ENCODE measurements around the gene MTF1. TPM values are rescaled to one million over a fixed set of nuclear protein-coding genes. Genes with fewer than 3 reads are reported as not detected.
A peak's percentile ranks its signal among the peaks of the same experiment; 100 is the strongest.

Gene MTF1
- total and polyA plus RNA-seq, 12 donors = 1.5 to 17.1 (median 10.5) TPM

DNA sequence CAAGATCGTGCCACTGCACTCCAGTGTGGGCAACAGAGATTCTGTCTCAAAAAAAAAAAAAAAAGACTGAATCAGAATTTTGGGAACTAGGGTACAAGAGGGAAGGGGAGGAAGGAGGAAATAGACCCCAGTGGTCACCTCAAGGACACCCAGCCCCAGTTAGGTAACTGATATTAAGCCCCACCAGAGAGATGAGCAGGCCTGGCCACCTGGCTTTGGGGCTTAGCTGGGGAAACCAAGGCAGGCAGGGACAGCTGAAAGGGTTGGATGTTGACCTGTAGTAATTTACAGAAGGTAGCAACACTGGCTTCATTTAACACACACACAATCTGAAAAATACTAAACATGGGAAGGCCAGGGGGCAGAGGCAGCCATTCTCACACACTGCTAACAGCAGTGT, 57.0 kb downstream of the MTF1 start:
- no peak for ATAC-seq
- intact Hi-C loops (cut with DNase I) = loop anchor here in 2 of 10 donors (10.0 kb wide), 2 partner anchors 62 to 108 kb away; partner anchors contain the start of gene CDCA8 (in 1 of the 2)
- H3K36me3 ChIP-seq = peaks cover 0 to 77% (median 45%) of the 10 kb centered on the region in 9 donors
- no peak overlapping the region for H3K27ac ChIP-seq
- no peak for DNase-seq
- H3K4me3 ChIP-seq = no peak overlapping the region
- no peaks in the 10 kb centered on the region for H3K9me3 ChIP-seq
- H3K27me3 ChIP-seq = no peaks in the 10 kb centered on the region
- H3K4me1 ChIP-seq = peaks cover 7 to 20% (median 11%) of the 10 kb centered on the region in 9 donors
- 91 to 94% methylated on average over 1 of the region's 1 CpG for WGBS, 2 donors
- TF ChIP-seq, protein P1, sequence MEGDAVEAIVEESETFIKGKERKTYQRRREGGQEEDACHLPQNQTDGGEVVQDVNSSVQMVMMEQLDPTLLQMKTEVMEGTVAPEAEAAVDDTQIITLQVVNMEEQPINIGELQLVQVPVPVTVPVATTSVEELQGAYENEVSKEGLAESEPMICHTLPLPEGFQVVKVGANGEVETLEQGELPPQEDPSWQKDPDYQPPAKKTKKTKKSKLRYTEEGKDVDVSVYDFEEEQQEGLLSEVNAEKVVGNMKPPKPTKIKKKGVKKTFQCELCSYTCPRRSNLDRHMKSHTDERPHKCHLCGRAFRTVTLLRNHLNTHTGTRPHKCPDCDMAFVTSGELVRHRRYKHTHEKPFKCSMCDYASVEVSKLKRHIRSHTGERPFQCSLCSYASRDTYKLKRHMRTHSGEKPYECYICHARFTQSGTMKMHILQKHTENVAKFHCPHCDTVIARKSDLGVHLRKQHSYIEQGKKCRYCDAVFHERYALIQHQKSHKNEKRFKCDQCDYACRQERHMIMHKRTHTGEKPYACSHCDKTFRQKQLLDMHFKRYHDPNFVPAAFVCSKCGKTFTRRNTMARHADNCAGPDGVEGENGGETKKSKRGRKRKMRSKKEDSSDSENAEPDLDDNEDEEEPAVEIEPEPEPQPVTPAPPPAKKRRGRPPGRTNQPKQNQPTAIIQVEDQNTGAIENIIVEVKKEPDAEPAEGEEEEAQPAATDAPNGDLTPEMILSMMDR (IDR thresholded peaks at IDR 0.05) = no peak

DNA sequence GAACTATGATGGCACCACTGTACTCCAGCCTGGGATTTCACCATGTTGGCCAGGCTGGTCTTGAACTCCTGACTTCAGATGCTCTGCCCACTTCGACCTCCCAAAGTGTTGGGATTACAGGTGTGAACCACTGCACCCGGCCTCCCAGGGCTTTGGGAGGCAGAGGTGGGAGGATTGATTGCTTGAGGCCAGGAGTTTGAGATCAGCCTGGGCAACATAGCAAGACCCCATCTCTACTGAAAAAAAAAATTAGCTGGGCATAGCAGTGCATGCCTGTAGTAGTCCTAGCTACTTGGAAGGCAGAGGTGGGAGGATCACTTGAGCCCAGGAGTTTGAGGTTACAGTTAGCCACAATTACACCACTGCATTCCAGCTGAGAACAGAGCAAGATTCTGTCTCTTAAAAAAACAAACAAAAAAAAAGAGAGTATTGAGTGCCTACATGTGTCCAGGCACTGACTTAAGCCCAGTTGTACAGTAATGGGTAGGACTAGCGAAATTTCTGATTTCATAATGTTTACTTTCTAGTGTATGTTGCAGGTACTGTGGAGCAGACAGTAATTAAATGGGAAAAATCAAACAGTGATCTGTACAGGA, 61.5 kb downstream of the MTF1 start:
- H3K9me3 ChIP-seq = no peaks in the 10 kb centered on the region
- no peak overlapping the region for H3K27ac ChIP-seq
- H3K4me3 ChIP-seq = no peak overlapping the region
- peaks cover 0 to 34% (median 12%) of the 10 kb centered on the region in 9 donors for H3K36me3 ChIP-seq
- TF ChIP-seq, protein P1 (IDR thresholded peaks at IDR 0.05) = no peak
- WGBS, 2 donors = 92 to 93% methylated on average over 3 of the region's 3 CpGs
- peaks cover 0 to 24% (median 0%) of the 10 kb centered on the region in 7 donors for H3K27me3 ChIP-seq
- peaks cover 0 to 22% (median 16%) of the 10 kb centered on the region in 9 donors for H3K4me1 ChIP-seq
- DNase-seq (no peak), ATAC-seq (no peak)
- intact Hi-C loops (cut with DNase I) = no loop called here

DNA sequence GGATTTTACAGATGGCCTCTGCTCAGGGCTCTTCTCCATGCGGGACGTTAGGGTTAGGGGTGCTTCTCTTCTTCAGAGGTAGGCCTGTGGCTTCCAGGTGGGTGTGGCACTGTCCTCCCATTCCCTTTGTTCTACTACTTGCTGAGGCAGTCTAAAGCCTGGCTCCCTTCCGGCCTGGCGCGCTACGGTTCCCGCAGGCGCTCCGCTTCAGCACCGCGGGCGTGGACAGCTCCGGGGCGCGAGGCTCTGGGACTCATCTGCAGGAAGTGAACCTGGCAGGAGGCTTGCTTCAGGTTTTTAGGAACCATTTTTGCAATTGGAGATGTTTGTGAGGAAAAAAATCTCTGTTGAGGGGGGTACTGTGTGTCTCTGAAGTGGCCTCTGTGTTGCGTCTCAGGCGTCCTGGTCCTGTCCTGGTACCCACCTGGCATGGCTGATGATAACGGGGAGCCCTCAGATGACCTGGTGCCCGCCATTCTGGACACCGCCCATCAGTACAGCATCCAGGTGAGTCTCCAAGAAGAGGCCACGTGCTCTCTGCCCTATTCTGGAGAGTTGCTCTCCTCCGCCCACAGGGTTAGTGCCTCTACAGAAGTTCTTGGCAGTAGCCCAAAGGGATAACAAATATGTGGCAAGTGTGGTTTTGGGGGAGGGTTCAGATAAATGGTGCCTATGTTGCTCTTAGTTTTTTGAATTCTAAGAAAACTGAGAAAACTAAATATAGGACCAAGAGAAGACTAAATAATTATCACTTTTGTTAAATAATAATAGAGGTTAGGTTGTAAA, 63.9 kb downstream of the MTF1 start:
- intact Hi-C loops (cut with DNase I) = no loop called here
- WGBS, 2 donors = 23 to 25% methylated on average over 22 of the region's 22 CpGs
- TF ChIP-seq, protein P1 (IDR thresholded peaks at IDR 0.05) = no peak
- H3K9me3 ChIP-seq = no peaks in the 10 kb centered on the region
- peak; percentile 44 to 81 (median 76) for ATAC-seq
- peaks cover 0 to 22% (median 16%) of the 10 kb centered on the region in 9 donors for H3K4me1 ChIP-seq
- no peak overlapping the region for H3K27ac ChIP-seq
- H3K36me3 ChIP-seq = peaks cover 0 to 15% (median 0%) of the 10 kb centered on the region in 9 donors
- peak; percentile 41 to 61 for DNase-seq
- peak overlapping the region in 2 of 10 donors; percentile 61 to 67 for H3K4me3 ChIP-seq
- H3K27me3 ChIP-seq = peaks cover 0 to 33% (median 0%) of the 10 kb centered on the region in 7 donors

Measured in heart right ventricle (tissue), 16 donors.